Measurements from ENCODE around the gene CDC20.
A peak's percentile ranks its signal among the peaks of the same experiment; 100 is the strongest.

Gene CDC20

DNA sequence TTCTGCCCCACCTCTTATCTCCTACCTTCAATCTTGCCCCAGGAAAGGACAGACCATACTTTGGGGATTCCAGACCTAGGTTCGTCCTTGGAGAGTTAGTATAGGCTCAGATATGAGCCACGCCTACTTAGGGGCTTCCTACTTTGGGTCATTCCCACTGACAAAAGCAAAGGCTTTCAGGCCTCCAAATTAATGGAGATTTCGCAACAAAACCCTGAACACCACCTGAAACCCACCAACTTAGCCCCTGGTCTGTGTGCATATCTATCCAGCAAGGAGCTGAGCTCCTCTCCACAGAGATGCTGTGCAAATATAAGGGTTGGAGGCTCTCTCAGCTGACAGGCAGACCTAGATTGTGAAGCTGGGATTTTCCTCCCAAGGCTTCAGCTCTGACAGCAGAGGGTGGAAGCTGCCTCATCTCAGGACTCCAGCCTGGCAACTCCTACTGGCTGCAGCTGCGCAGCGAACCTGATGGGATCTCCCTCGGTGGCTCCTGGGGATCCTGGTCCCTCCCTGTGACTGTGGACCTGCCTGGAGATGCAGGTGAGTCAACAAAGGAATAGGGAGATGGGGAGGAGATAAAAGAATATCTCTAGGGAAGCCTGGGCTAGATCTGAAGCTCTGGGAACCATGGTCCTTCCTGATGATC, 19.1 kb upstream of the CDC20 start:
- DNase-seq (ENCODE audit: extremely low read depth, low read depth), result no peak
- TF ChIP-seq, protein P1, sequence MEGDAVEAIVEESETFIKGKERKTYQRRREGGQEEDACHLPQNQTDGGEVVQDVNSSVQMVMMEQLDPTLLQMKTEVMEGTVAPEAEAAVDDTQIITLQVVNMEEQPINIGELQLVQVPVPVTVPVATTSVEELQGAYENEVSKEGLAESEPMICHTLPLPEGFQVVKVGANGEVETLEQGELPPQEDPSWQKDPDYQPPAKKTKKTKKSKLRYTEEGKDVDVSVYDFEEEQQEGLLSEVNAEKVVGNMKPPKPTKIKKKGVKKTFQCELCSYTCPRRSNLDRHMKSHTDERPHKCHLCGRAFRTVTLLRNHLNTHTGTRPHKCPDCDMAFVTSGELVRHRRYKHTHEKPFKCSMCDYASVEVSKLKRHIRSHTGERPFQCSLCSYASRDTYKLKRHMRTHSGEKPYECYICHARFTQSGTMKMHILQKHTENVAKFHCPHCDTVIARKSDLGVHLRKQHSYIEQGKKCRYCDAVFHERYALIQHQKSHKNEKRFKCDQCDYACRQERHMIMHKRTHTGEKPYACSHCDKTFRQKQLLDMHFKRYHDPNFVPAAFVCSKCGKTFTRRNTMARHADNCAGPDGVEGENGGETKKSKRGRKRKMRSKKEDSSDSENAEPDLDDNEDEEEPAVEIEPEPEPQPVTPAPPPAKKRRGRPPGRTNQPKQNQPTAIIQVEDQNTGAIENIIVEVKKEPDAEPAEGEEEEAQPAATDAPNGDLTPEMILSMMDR (IDR thresholded peaks at IDR 0.05; ENCODE audit: low read depth, low read length, missing control alignments), result no peak

DNA sequence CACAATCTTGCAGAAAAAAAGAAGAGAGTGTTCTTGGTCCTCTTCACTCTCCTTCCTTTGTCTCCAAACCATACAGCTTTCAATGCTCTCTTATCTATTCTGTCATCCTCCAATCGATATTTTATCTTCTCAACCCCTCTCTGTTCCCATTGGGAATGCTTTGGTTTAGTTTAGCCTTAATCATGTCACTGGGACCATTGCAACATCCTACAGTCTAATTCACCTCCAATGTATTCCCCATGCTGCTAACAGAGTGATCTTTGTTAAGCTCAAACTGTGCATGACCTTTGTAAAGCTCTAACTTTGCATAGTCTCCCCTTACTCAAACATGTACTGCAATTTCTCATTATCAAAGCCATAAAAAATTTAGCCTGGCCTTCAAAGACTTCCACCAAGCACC, 18.2 kb upstream of the CDC20 start:
- TF ChIP-seq, protein P1 (IDR thresholded peaks at IDR 0.05; ENCODE audit: low read depth, low read length, missing control alignments), result no peak
- H3K4me3 ChIP-seq (replicated peaks; ENCODE audit: low read depth, low read length), result no peak overlapping the region
- DNase-seq (ENCODE audit: extremely low read depth, low read depth), result no peak

More for the DNA sequence above, 19.1 kb upstream of the CDC20 start:
- no peak overlapping the region for H3K4me3 ChIP-seq (replicated peaks; ENCODE audit: low read depth, low read length)

DNA sequence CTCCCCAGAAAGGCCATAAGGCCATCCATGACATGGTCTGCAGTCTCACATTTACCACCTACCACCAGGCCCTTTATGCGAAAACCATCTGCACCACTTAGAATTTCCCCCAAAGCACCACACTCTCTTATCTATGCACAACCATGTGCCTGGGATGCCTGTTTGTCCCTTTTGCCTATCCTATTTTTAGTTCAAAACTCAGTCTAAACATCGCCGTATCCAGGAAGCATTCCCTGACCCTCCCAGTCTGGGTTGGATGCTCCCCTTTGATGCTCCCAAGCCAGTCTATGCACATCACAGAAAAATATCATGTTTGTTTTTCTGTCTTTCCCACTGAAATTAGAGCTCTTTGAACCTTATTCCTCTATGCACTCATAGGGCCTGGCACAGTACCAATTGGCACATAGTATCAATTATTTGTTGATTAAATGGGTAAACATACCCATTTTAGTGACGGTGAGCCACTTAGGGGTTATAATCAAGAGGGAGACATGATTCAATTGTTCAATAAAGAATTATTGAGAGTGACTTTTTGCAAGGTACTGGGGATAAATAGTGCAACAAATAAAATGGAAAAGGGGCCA, 14.4 kb upstream of the CDC20 start:
- DNase-seq (ENCODE audit: extremely low read depth, low read depth), result no peak
- TF ChIP-seq, protein P1 (IDR thresholded peaks at IDR 0.05; ENCODE audit: low read depth, low read length, missing control alignments), result no peak
- H3K4me3 ChIP-seq (replicated peaks; ENCODE audit: low read depth, low read length), result no peak overlapping the region

DNA sequence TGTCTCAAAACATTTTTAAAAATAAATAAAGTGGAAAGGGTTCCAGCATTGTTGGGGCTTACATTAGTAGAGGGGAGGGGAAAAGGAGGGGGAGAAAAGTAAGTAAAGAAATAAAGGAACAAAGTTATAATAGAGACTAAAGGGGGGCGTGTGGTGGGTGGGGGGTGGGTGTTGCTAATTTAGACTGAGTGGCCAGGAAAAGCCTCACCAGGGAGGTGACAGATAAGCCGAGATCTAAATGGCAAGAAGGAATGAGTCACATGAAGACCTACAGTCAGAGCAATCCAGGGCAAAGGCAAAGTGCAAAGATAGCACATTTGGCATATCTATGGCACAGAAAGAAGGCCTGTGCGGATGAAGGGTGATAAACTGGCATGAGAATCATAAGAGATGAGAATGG, 13.7 kb upstream of the CDC20 start:
- no peak overlapping the region for H3K4me3 ChIP-seq (replicated peaks; ENCODE audit: low read depth, low read length)
- TF ChIP-seq, protein P1 (IDR thresholded peaks at IDR 0.05; ENCODE audit: low read depth, low read length, missing control alignments), result no peak
- no peak for DNase-seq (ENCODE audit: extremely low read depth, low read depth)

DNA sequence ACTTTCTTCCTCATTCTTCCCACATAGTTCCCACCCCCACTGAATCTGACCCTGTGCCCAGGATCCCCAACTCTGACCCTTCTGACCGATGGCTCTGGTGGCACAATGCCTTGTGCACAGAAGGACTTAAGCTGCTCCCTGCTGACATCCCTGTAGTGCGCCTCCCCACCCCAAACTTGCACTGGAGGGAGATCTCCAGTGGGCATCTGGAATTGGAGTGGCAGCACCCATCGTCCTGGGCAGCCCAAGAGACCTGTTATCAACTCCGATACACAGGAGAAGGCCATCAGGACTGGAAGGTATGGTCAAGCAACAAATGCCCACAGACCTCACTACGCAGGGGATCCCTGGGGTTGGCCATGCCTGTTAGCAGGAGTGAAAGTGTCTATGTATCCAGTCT, 12.1 kb upstream of the CDC20 start:
- TF ChIP-seq, protein P1 (IDR thresholded peaks at IDR 0.05; ENCODE audit: low read depth, low read length, missing control alignments), result no peak
- H3K4me3 ChIP-seq (replicated peaks; ENCODE audit: low read depth, low read length), result no peak overlapping the region

DNA sequence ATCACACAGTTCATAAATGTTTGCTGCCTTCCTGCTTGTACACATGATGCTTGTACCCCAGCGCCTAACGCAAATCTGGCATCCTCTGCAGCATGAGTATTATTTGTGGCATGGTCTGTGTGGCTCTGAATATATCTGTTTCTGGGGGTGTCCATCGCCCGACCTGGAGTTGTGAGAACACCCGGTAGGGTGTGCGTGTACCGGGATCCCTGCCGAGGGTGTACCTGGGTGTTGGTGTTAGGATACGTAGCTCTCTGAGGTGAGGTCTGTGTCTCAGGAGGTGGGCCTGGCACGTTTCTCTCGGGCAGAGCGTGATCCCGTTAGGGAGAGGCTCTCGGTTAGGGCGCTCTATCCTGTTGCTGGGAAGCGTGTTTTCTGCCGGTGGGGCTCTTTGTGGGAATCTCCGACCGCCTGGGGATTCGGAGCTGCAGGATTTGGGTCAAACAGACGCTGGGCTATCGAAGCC, 10.4 kb upstream of the CDC20 start:
- H3K4me3 ChIP-seq (replicated peaks; ENCODE audit: low read depth, low read length), result peak overlapping the region; percentile 41
- DNase-seq (ENCODE audit: extremely low read depth, low read depth), result no peak

More for the DNA sequence above, 12.1 kb upstream of the CDC20 start:
- no peak for DNase-seq (ENCODE audit: extremely low read depth, low read depth)

More for the DNA sequence above, 10.4 kb upstream of the CDC20 start:
- TF ChIP-seq, protein P1 (IDR thresholded peaks at IDR 0.05; ENCODE audit: low read depth, low read length, missing control alignments), result no peak

Measured in HFF-Myc (cell line).